Thyroid gland (tissue), 4 donors: Measurements from ENCODE around the gene NCBP1.
"Not testable (repeated sequence)": the region's sequence is repeated elsewhere in the genome, so short reads cannot be mapped to it uniquely, and the experiment has no call there.

Experiments
- POLR2A ChIP-seq, 2 donors: fragments of 450-650 bp; IDR thresholded peaks; one replicate each; pipeline ENCODE4 v1.6.1; 2017; ENCODE audit warnings: antibody characterized with exemption in 2 of 2, mild to moderate bottlenecking in 2 of 2, moderate library complexity in 1 of 2
- TF ChIP-seq, protein P1 (sequence below), 6 experiments: fragments of 200-600 bp in 3 of 6; fragments of 450-650 bp in 3 of 6; sonication (generic) in 3 of 6; IDR thresholded peaks; one replicate each; pipeline ENCODE4 v1.5.1; 2016 to 2019; ENCODE audit warnings: antibody characterized with exemption in 6 of 6, mild to moderate bottlenecking in 2 of 6, inconsistent platforms in 1 of 6, moderate library complexity in 1 of 6

GRCh38 chr9:97620063-97620462, 13.6 kb upstream of the NCBP1 start:
- TF ChIP-seq, protein P1, sequence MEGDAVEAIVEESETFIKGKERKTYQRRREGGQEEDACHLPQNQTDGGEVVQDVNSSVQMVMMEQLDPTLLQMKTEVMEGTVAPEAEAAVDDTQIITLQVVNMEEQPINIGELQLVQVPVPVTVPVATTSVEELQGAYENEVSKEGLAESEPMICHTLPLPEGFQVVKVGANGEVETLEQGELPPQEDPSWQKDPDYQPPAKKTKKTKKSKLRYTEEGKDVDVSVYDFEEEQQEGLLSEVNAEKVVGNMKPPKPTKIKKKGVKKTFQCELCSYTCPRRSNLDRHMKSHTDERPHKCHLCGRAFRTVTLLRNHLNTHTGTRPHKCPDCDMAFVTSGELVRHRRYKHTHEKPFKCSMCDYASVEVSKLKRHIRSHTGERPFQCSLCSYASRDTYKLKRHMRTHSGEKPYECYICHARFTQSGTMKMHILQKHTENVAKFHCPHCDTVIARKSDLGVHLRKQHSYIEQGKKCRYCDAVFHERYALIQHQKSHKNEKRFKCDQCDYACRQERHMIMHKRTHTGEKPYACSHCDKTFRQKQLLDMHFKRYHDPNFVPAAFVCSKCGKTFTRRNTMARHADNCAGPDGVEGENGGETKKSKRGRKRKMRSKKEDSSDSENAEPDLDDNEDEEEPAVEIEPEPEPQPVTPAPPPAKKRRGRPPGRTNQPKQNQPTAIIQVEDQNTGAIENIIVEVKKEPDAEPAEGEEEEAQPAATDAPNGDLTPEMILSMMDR (IDR thresholded peaks at IDR 0.05): not testable (repeated sequence)
- not testable (repeated sequence) for TF ChIP-seq POLR2A (IDR thresholded peaks at IDR 0.05)
